IMR-90 (cell line): ENCODE results near the gene PPP3R2. TPM values are rescaled to one million over a fixed set of nuclear protein-coding genes. Genes with fewer than 3 reads are reported as not detected.

Source experiments
- ATAC-seq: fragments of 200-7000 bp; cut with Tn5 transposase; 2 replicates; pipeline ENCODE4 v1.9.1; 2020; ENCODE audit warnings: low read depth, mild to moderate bottlenecking, moderate library complexity
- BruUV-seq: library from RNA; stranded (reverse); fragments of 400-500 nt; replicated peaks from 2 replicates; lab custom pipeline; 2021; lab: Mats Ljungman, UMichigan
- CTCF ChIA-PET: fragments of 300-600 bp; formaldehyde crosslinking; extraction: SDS; loops from one replicate; lab custom pipeline; 2021; ENCODE audit warnings: antibody characterized with exemption; lab: Yijun Ruan, JAX
- POLR2A ChIA-PET: fragments of 300-600 bp; sonication (Branson Sonifier 250); formaldehyde crosslinking; loops from one replicate; lab custom pipeline; 2022; ENCODE audit warnings: antibody characterized with exemption; ENCODE audit not compliant: unreplicated experiment; lab: Charles Lee
- DNase-seq: peaks from one replicate; pipeline ENCODE4 v3.0.0; 2013
- H2AFZ ChIP-seq: replicated peaks from 2 replicates; pipeline ENCODE3; 2013; ENCODE audit warnings: low read length, mild to moderate bottlenecking; ENCODE audit not compliant: poor library complexity
- H2AK5ac ChIP-seq: 2 replicates; pipeline ENCODE4 v1.6.1; 2013; ENCODE audit warnings: low read depth, low read length, inconsistent platforms
- H2AK9ac ChIP-seq: replicated peaks from 2 replicates; pipeline ENCODE3; 2013; ENCODE audit warnings: mild to moderate bottlenecking, low read depth, low read length, moderate library complexity; ENCODE audit not compliant: poor library complexity
- H2BK120ac ChIP-seq: 2 replicates; pipeline ENCODE4 v1.6.1; 2013; ENCODE audit warnings: low read depth, low read length, inconsistent platforms
- H2BK15ac ChIP-seq: 3 replicates; pipeline ENCODE4 v1.6.1; 2013; ENCODE audit warnings: low read depth, low read length, inconsistent platforms
- H2BK20ac ChIP-seq: 2 replicates; pipeline ENCODE4 v1.6.1; 2013; ENCODE audit warnings: low read depth, mild to moderate bottlenecking, inconsistent platforms, low read length, moderate library complexity
- H2BK5ac ChIP-seq: 2 replicates; pipeline ENCODE4 v1.6.1; 2013; ENCODE audit warnings: mild to moderate bottlenecking, low read depth, low read length, inconsistent platforms; ENCODE audit not compliant: poor library complexity, severe bottlenecking
- H3K14ac ChIP-seq: replicated peaks from 2 replicates; pipeline ENCODE4 v1.6.1; 2013; ENCODE audit warnings: low read depth, low read length, inconsistent platforms
- H3K18ac ChIP-seq: 2 replicates; pipeline ENCODE4 v1.6.1; 2013; ENCODE audit warnings: low read depth, low read length, control low read depth
- H3K23ac ChIP-seq: 2 replicates; pipeline ENCODE4 v1.6.1; 2013; ENCODE audit warnings: low read depth, low read length, inconsistent platforms
- H3K27ac ChIP-seq: 2 replicates; pipeline ENCODE4 v1.5.1; 2013; ENCODE audit warnings: mild to moderate bottlenecking, control low read depth, low read length; ENCODE audit not compliant: insufficient read depth
- H3K27me3 ChIP-seq: 2 replicates; pipeline ENCODE4 v1.6.1; 2013; ENCODE audit warnings: low read length; ENCODE audit not compliant: control insufficient read depth, insufficient read depth
- H3K36me3 ChIP-seq: 2 replicates; pipeline ENCODE4 v1.6.1; 2013; ENCODE audit warnings: low read length, mixed read lengths; ENCODE audit not compliant: control insufficient read depth, insufficient read depth
- H3K4ac ChIP-seq: 2 replicates; pipeline ENCODE4 v1.6.1; 2013; ENCODE audit warnings: low read depth, low read length, inconsistent platforms
- H3K4me1 ChIP-seq: 2 replicates; pipeline ENCODE4 v1.6.1; 2013; ENCODE audit warnings: low read length, mixed read lengths; ENCODE audit not compliant: control insufficient read depth, insufficient read depth
- H3K4me2 ChIP-seq: 2 replicates; pipeline ENCODE4 v1.6.1; 2013; ENCODE audit warnings: low read depth, mild to moderate bottlenecking, control low read depth, low read length, moderate library complexity
- H3K4me3 ChIP-seq: 2 replicates; pipeline ENCODE4 v1.5.1; 2013; ENCODE audit warnings: low read depth, mild to moderate bottlenecking, control low read depth, low read length, moderate library complexity; ENCODE audit not compliant: insufficient read depth
- H3K56ac ChIP-seq: 2 replicates; pipeline ENCODE4 v1.6.1; 2013; ENCODE audit warnings: low read length, inconsistent platforms; ENCODE audit not compliant: insufficient read depth; ENCODE audit errors: extremely low read depth
- H3K79me1 ChIP-seq, 2 experiments: 2 replicates each; pipeline ENCODE4 v1.6.1; 2013; ENCODE audit warnings: low read length in 2 of 2, inconsistent platforms in 1 of 2, low read depth in 1 of 2
- H3K9ac ChIP-seq: 2 replicates; pipeline ENCODE4 v1.6.1; 2013; ENCODE audit warnings: low read depth, low read length, control low read depth
- H3K9me1 ChIP-seq: 2 replicates; pipeline ENCODE4 v1.6.1; 2013; ENCODE audit warnings: low read length, inconsistent platforms; ENCODE audit not compliant: insufficient read depth
- H3K9me3 ChIP-seq: 2 replicates; pipeline ENCODE4 v1.6.1; 2013; ENCODE audit warnings: low read length; ENCODE audit not compliant: control insufficient read depth, insufficient read depth
- H4K20me1 ChIP-seq: 2 replicates; pipeline ENCODE4 v1.6.1; 2013; ENCODE audit warnings: low read length, inconsistent platforms; ENCODE audit not compliant: insufficient read depth
- H4K5ac ChIP-seq: 2 replicates; pipeline ENCODE4 v1.6.1; 2013; ENCODE audit warnings: mild to moderate bottlenecking, low read depth, low read length, control low read depth
- H4K8ac ChIP-seq, 2 experiments: 2 replicates each; pipeline ENCODE4 v1.6.1; 2013; ENCODE audit warnings: low read depth in 2 of 2, low read length in 2 of 2, control low read depth in 1 of 2, inconsistent platforms in 1 of 2
- H4K91ac ChIP-seq: 2 replicates; pipeline ENCODE4 v1.6.1; 2013; ENCODE audit warnings: low read depth, low read length, inconsistent platforms; ENCODE audit not compliant: insufficient read depth
- MAZ ChIP-seq: IDR thresholded peaks from 2 replicates; pipeline ENCODE4 v1.6.1; 2012; ENCODE audit warnings: low read depth, mild to moderate bottlenecking, low read length, improper control_type of control experiment, moderate library complexity, borderline replicate concordance
- MXI1 ChIP-seq: IDR thresholded peaks from 2 replicates; pipeline ENCODE4 v1.6.1; 2012; ENCODE audit warnings: low read depth, mild to moderate bottlenecking, low read length, moderate library complexity, borderline replicate concordance
- RFX5 ChIP-seq: IDR thresholded peaks from 2 replicates; pipeline ENCODE4 v1.8.0; 2012; ENCODE audit warnings: low read depth, mild to moderate bottlenecking, low read length, moderate library complexity
- WGBS, 2 experiments: methylation state at CpG; one replicate each; pipeline versions ENCODE4 v1.1.5 to v1.1.7; 2013; ENCODE audit warnings: missing lambda C conversion rate in 2 of 2; ENCODE audit not compliant: insufficient read length in 1 of 2; ENCODE audit errors: extremely low coverage in 2 of 2; 5-methylcytosine and 5-hydroxymethylcytosine counted together
- dilution Hi-C: fragments of 300-500 bp; cut with HindIII; formaldehyde crosslinking; loops from one replicate; pipeline ENCODE4 v1.14.3; 2018; ENCODE audit warnings: low sequenced_read_pairs; ENCODE audit not compliant: unreplicated experiment
- in situ Hi-C: fragments of 300-500 bp; cut with MboI; formaldehyde crosslinking; loops from 3 replicates; pipeline ENCODE4 v1.14.3; 2019; ENCODE audit warnings: low sequenced_read_pairs, inconsistent platforms, mixed read lengths
- intact Hi-C: fragments of 100-400 bp; cut with micrococcal nuclease; formaldehyde crosslinking; loops from 2 replicates; pipeline ENCODE4 v1.10.0; 2022
- polyA plus RNA-seq, 3 experiments: library from polyadenylated mRNA; depleted of rRNA; stranded (reverse); fragments of >200 nt; gene quantifications; 2 replicates each; pipeline ENCODE4 v1.2.3, GENCODE V29; 2012; ENCODE audit warnings: low replicate concordance in 1 of 3
- total RNA-seq: library from RNA; depleted of rRNA; stranded (reverse); fragments of >200 nt; gene quantifications from 2 replicates; pipeline ENCODE4 v1.2.3, GENCODE V29; 2012

Gene PPP3R2
- total and polyA plus RNA-seq, 2 of the 4 experiments (the other 2 are of a cell fraction) = not detected

- Histone ChIP-seq H3K27me3 (no peaks in the 10 kb centered on the region), H4K5ac (no peak overlapping the region), H4K8ac (no peak overlapping the region), H3K56ac (no peak overlapping the region), H2BK15ac (no peak overlapping the region), H3K4me1 (peaks cover 6% of the 10 kb centered on the region; the same call in 1 of the 2 replicates), H3K36me3 (no peaks in the 10 kb centered on the region), H3K23ac (no peak overlapping the region), H3K4ac (no peak overlapping the region), H2BK120ac (no peak overlapping the region), H3K79me1 (no peaks in the 10 kb centered on the region), H3K9me1 (no peaks in the 10 kb centered on the region; the same call in 1 of the 2 replicates), H2AK9ac (no peak overlapping the region), H2BK20ac (no peak overlapping the region), H3K14ac (no peak overlapping the region), H2BK5ac (no peak overlapping the region), H3K9me3 (no peaks in the 10 kb centered on the region), H3K9ac (no peak overlapping the region), H2AK5ac (no peak overlapping the region), H4K91ac (no peak overlapping the region), H3K4me3 (no peak overlapping the region), H3K18ac (no peak overlapping the region), H4K20me1 (no peaks in the 10 kb centered on the region), H3K27ac (no peak overlapping the region), H2AFZ (no peak overlapping the region), H3K4me2 (no peak overlapping the region)
- in situ Hi-C loops = no loop called here
- no TSS peak for BruUV-seq
- no peak for TF ChIP-seq MAZ
- TF ChIP-seq RFX5 = no peak
- TF ChIP-seq MXI1 = no peak
- POLR2A ChIA-PET = no interaction called here
- CTCF ChIA-PET = no interaction called here
- dilution Hi-C loops = no loop called here
- 52% methylated on average over 2 of the region's 3 CpGs; no CpG with 5 or more reads in 1 of the 2 experiments for WGBS, 2 experiments
- intact Hi-C loops = no loop called here
- DNase-seq = no peak
- no peak for ATAC-seq
Observed at GRCh38 chr9:101585740-101586139, 9.0 kb downstream of the PPP3R2 start.
